Activated T-cell treated with anti-CD3 and anti-CD28 coated beads for 4 hours (primary cell): ENCODE data around the gene MTURN.
"Not testable (repeated sequence)": the region's sequence is repeated elsewhere in the genome, so short reads cannot be mapped to it uniquely, and the experiment has no call there.

Source experiments
- DNase-seq: peaks from one replicate; pipeline ENCODE4 v3.0.0-alpha.2; 2020

Gene MTURN

GRCh38 chr7:30181211-30181610 lies 46.4 kb downstream of the MTURN start:
- no peak for DNase-seq

- DNase-seq, result no peak
These were observed 47.1 kb downstream of the MTURN start for GRCh38 chr7:30181736-30182522.

GRCh38 chr7:30182814-30183213 lies 48.0 kb downstream of the MTURN start:
- no peak for DNase-seq

GRCh38 chr7:30183749-30184369 lies 49.1 kb downstream of the MTURN start:
- DNase-seq, result no peak

GRCh38 chr7:30184791-30185487 lies 50.2 kb downstream of the MTURN start:
- no peak for DNase-seq

- DNase-seq, result no peak
These were observed 50.7 kb downstream of the MTURN start for GRCh38 chr7:30185496-30185895.

GRCh38 chr7:30186725-30187124 lies 51.9 kb downstream of the MTURN start:
- no peak for DNase-seq

- DNase-seq, result no peak
These were observed 52.7 kb downstream of the MTURN start for GRCh38 chr7:30187513-30187912.

GRCh38 chr7:30188381-30188780 lies 53.6 kb downstream of the MTURN start:
- DNase-seq, result not testable (repeated sequence)

- DNase-seq, result no peak
These were observed 54.0 kb downstream of the MTURN start for GRCh38 chr7:30188811-30189210.

GRCh38 chr7:30191809-30192208 lies 57.0 kb downstream of the MTURN start:
- no peak for DNase-seq

- DNase-seq, result no peak
These were observed 58.7 kb downstream of the MTURN start for GRCh38 chr7:30193336-30193943.

- DNase-seq, result no peak
These were observed 61.6 kb downstream of the MTURN start for GRCh38 chr7:30196408-30196807.

- no peak for DNase-seq
These were observed 62.7 kb downstream of the MTURN start for GRCh38 chr7:30197438-30197837.

GRCh38 chr7:30199271-30199670 lies 64.5 kb downstream of the MTURN start:
- no peak for DNase-seq

- no peak for DNase-seq
These were observed 65.8 kb downstream of the MTURN start for GRCh38 chr7:30200591-30200990.

GRCh38 chr7:30201161-30201666 lies 66.4 kb downstream of the MTURN start:
- DNase-seq, result no peak

GRCh38 chr7:30201921-30202320 lies 67.1 kb downstream of the MTURN start:
- DNase-seq, result no peak

- no peak for DNase-seq
These were observed 67.9 kb downstream of the MTURN start for GRCh38 chr7:30202671-30203070.

- no peak for DNase-seq
These were observed 71.7 kb downstream of the MTURN start for GRCh38 chr7:30206491-30206890.

- no peak for DNase-seq
These were observed 72.2 kb downstream of the MTURN start for GRCh38 chr7:30206942-30207341.

- no peak for DNase-seq
These were observed 72.6 kb downstream of the MTURN start for GRCh38 chr7:30207376-30207775.

GRCh38 chr7:30209951-30210350 lies 75.2 kb downstream of the MTURN start:
- DNase-seq, result no peak
